CD14-positive monocyte (primary cell): Measurements from ENCODE around the gene ZNF79. TPM values are rescaled to one million over a fixed set of nuclear protein-coding genes. Genes with fewer than 3 reads are reported as not detected.
A peak's percentile ranks its signal among the peaks of the same experiment; 100 is the strongest.

ENCODE experiments used
- DNase-seq, 3 donors: peaks; one replicate each; pipeline ENCODE4 v3.0.0-alpha.2; 2011 to 2022
- H2AFZ ChIP-seq: 2 replicates; pipeline ENCODE4 v1.6.0; 2012; ENCODE audit warnings: mild to moderate bottlenecking, low read depth, low read length, inconsistent platforms; ENCODE audit not compliant: insufficient read depth, poor library complexity, severe bottlenecking
- H3K27ac ChIP-seq, 2 donors: 1 replicate in 1 of 2; 2 replicates in 1 of 2; pipeline ENCODE4 v1.5.1; 2012 to 2013; ENCODE audit warnings: low read length in 2 of 2, control low read depth in 1 of 2, inconsistent platforms in 1 of 2, low read depth in 1 of 2, mild to moderate bottlenecking in 1 of 2
- H3K27me3 ChIP-seq, 2 donors: one replicate each; pipeline versions ENCODE4 v1.6.0 to v1.6.1; 2011 to 2013; ENCODE audit warnings: low read length in 2 of 2; ENCODE audit not compliant: control insufficient read depth in 2 of 2, insufficient read depth in 2 of 2
- H3K36me3 ChIP-seq, 2 donors: replicated peaks in 1 of 2; 1 replicate in 1 of 2; 2 replicates in 1 of 2; pipeline versions ENCODE4 v1.5.1 to v1.6.1; 2012 to 2013; ENCODE audit warnings: low read length in 2 of 2, control low read depth in 1 of 2, inconsistent platforms in 1 of 2, mild to moderate bottlenecking in 1 of 2; ENCODE audit not compliant: insufficient read depth in 2 of 2, control insufficient read depth in 1 of 2
- H3K4me1 ChIP-seq, 2 donors: 1 replicate in 1 of 2; 2 replicates in 1 of 2; pipeline versions ENCODE4 v1.5.1 to v1.6.1; 2012 to 2013; ENCODE audit warnings: low read length in 2 of 2, control low read depth in 1 of 2, inconsistent platforms in 1 of 2, mild to moderate bottlenecking in 1 of 2, moderate library complexity in 1 of 2; ENCODE audit not compliant: insufficient read depth in 2 of 2, control insufficient read depth in 1 of 2
- H3K4me2 ChIP-seq: replicated peaks from 2 replicates; pipeline ENCODE3; 2012; ENCODE audit warnings: low read length, moderate library complexity, mild to moderate bottlenecking; ENCODE audit not compliant: poor library complexity, severe bottlenecking; ENCODE audit errors: extremely low read depth
- H3K4me3 ChIP-seq, 3 experiments: fragments of 200-600 bp in 1 of 3; sonication (generic) in 1 of 3; replicated peaks in 1 of 3; 1 replicate in 2 of 3; 2 replicates in 1 of 3; pipeline ENCODE4 v1.5.1; 2011 to 2013; ENCODE audit warnings: low read length in 3 of 3, mild to moderate bottlenecking in 3 of 3, control low read depth in 2 of 3, low read depth in 2 of 3, inconsistent platforms in 1 of 3, moderate library complexity in 1 of 3
- H3K79me2 ChIP-seq: 2 replicates; pipeline ENCODE4 v1.6.0; 2012; ENCODE audit warnings: mild to moderate bottlenecking, control low read depth, inconsistent platforms, low read length, moderate library complexity; ENCODE audit not compliant: insufficient read depth
- H3K9ac ChIP-seq: 2 replicates; pipeline ENCODE4 v1.6.0; 2017; ENCODE audit warnings: low read length, mild to moderate bottlenecking; ENCODE audit not compliant: insufficient read depth, poor library complexity, severe bottlenecking
- H3K9me3 ChIP-seq, 2 donors: replicated peaks in 1 of 2; 1 replicate in 1 of 2; 2 replicates in 1 of 2; pipeline versions ENCODE4 v1.5.1 to v1.6.1; 2012 to 2013; ENCODE audit warnings: low read length in 2 of 2, control low read depth in 1 of 2; ENCODE audit not compliant: control insufficient read depth in 1 of 2, insufficient read depth in 1 of 2
- H4K20me1 ChIP-seq: 2 replicates; pipeline ENCODE4 v1.6.0; 2012; ENCODE audit warnings: mild to moderate bottlenecking, low read length, control low read depth, moderate library complexity; ENCODE audit not compliant: insufficient read depth
- H3K27ac Mint-ChIP-seq, 7 donors: one replicate each; pipeline ENCODE4 v1.8.0; 2020; ENCODE audit warnings: mild to moderate bottlenecking in 7 of 7, mixed read lengths in 7 of 7, moderate library complexity in 6 of 7, inconsistent platforms in 2 of 7
- H3K27me3 Mint-ChIP-seq, 3 donors: one replicate each; pipeline ENCODE4 v1.8.0; 2021 to 2022; ENCODE audit warnings: low read depth in 3 of 3, mild to moderate bottlenecking in 3 of 3, mixed read lengths in 3 of 3, moderate library complexity in 3 of 3, inconsistent platforms in 1 of 3
- H3K36me3 Mint-ChIP-seq, 2 donors: one replicate each; pipeline ENCODE4 v1.8.0; 2020; ENCODE audit warnings: mixed read lengths in 2 of 2, inconsistent platforms in 1 of 2, mild to moderate bottlenecking in 1 of 2
- H3K4me1 Mint-ChIP-seq: one replicate; pipeline ENCODE4 v1.8.0; 2020; ENCODE audit warnings: mild to moderate bottlenecking, mixed read lengths
- H3K4me3 Mint-ChIP-seq, 2 donors: one replicate each; pipeline ENCODE4 v1.8.0; 2020; ENCODE audit warnings: mild to moderate bottlenecking in 2 of 2, mixed read lengths in 2 of 2, moderate library complexity in 1 of 2
- H3K9me3 Mint-ChIP-seq, 7 donors: one replicate each; pipeline ENCODE4 v1.8.0; 2020 to 2022; ENCODE audit warnings: mixed read lengths in 7 of 7, mild to moderate bottlenecking in 6 of 7, moderate library complexity in 6 of 7, inconsistent platforms in 2 of 7
- WGBS: methylation state at CpG from one replicate; pipeline ENCODE4 v1.1.5; 2013; ENCODE audit warnings: missing lambda C conversion rate; ENCODE audit not compliant: insufficient coverage; 5-methylcytosine and 5-hydroxymethylcytosine counted together
- intact Hi-C, 2 donors: fragments of 100-400 bp; cut with micrococcal nuclease; formaldehyde crosslinking; loops; one replicate each; pipeline versions ENCODE4 v1.15.0 to v1.15.1; 2023
- polyA plus RNA-seq, 3 donors: library from polyadenylated mRNA; depleted of rRNA in 1 of 3; unstranded in 2 of 3; stranded (reverse) in 1 of 3; fragments of 300-500 nt in 2 of 3; fragments of >200 nt in 1 of 3; fragmentation: Illumina TruSeq in 2 of 3; gene quantifications; 1 replicate in 2 of 3; 2 replicates in 1 of 3; pipeline ENCODE4 v1.2.3, GENCODE V29; 2012 to 2021
- TF ChIP-seq, protein P1 (sequence below): fragments of 200-600 bp; IDR thresholded peaks from one replicate; pipeline ENCODE4 v1.8.0; 2022; ENCODE audit warnings: antibody characterized with exemption, mild to moderate bottlenecking

ZNF79 gene
- polyA plus RNA-seq, 3 donors, result 1.4 to 3.3 (median 2.0) TPM

DNA sequence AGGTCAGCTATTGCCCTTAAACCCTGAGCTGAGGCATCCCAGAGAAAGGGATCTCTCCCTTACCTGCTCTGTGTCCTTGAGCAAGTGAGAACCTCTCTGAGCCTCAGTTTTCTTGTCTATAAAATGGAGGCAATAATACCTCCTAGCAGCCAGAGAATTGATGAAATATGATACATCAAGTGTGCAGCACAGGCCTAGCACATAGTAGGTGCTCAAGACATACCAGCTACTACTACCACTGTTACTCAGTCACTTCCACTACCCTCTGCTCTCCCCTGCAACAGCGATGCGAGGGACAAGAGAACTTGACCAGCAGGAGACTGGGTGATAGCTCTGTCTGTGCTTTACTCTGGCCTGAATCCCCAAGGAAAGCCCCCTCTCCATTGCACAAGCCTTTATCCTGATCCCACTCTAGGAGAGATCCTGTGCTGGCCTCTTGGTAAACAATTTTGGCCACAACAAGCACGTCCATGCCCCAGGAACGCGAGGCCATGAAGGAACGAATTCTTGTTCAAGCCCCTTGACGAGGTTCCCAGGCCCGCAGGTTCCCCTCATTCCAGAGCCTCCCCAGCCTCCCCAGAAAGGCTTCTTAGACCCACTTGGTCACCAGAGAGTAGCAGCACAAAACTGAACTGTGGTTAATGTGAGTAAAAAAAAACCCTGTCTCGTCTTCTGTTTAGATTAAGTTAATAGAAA, 66.5 kb downstream of the ZNF79 start:
- Mint-ChIP-seq H3K27ac (no peak overlapping the region), H3K36me3 (peaks cover 64 to 85% of the 10 kb centered on the region in 2 donors), H3K4me1 (no peaks in the 10 kb centered on the region), H3K9me3 (no peaks in the 10 kb centered on the region), H3K27me3 (peaks cover 0 to 1% (median 0%) of the 10 kb centered on the region in 3 donors), H3K4me3 (no peak overlapping the region)
- no peak overlapping the region for H2AFZ ChIP-seq
- DNase-seq, result no peak
- H3K27me3 ChIP-seq, result no peaks in the 10 kb centered on the region
- WGBS, result 100% methylated on average over 3 of the region's 9 CpGs
- H4K20me1 ChIP-seq, result no peaks in the 10 kb centered on the region
- no peaks in the 10 kb centered on the region for H3K9me3 ChIP-seq
- TF ChIP-seq, protein P1, sequence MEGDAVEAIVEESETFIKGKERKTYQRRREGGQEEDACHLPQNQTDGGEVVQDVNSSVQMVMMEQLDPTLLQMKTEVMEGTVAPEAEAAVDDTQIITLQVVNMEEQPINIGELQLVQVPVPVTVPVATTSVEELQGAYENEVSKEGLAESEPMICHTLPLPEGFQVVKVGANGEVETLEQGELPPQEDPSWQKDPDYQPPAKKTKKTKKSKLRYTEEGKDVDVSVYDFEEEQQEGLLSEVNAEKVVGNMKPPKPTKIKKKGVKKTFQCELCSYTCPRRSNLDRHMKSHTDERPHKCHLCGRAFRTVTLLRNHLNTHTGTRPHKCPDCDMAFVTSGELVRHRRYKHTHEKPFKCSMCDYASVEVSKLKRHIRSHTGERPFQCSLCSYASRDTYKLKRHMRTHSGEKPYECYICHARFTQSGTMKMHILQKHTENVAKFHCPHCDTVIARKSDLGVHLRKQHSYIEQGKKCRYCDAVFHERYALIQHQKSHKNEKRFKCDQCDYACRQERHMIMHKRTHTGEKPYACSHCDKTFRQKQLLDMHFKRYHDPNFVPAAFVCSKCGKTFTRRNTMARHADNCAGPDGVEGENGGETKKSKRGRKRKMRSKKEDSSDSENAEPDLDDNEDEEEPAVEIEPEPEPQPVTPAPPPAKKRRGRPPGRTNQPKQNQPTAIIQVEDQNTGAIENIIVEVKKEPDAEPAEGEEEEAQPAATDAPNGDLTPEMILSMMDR, result no peak
- no peaks in the 10 kb centered on the region for H3K79me2 ChIP-seq
- intact Hi-C loops, result no loop called here
- no peak overlapping the region for H3K9ac ChIP-seq
- H3K4me3 ChIP-seq, result no peak overlapping the region
- H3K4me1 ChIP-seq, result no peaks in the 10 kb centered on the region
- peaks cover 77 to 92% of the 10 kb centered on the region in 2 donors for H3K36me3 ChIP-seq
- no peak overlapping the region for H3K27ac ChIP-seq
- H3K4me2 ChIP-seq, result no peak overlapping the region

GRCh38 chr9:127491516-127491915, 67.3 kb downstream of the ZNF79 start:
- no peak overlapping the region for H3K4me2 ChIP-seq
- no peaks in the 10 kb centered on the region for H3K27me3 ChIP-seq
- Mint-ChIP-seq H3K36me3 (peaks cover 65 to 85% of the 10 kb centered on the region in 2 donors), H3K9me3 (no peaks in the 10 kb centered on the region), H3K4me1 (no peaks in the 10 kb centered on the region), H3K27me3 (peaks cover 0 to 1% (median 0%) of the 10 kb centered on the region in 3 donors), H3K27ac (peak overlapping the region in 1 of 7 donors; percentile 74), H3K4me3 (no peak overlapping the region)
- TF ChIP-seq, protein P1, result no peak
- H3K79me2 ChIP-seq, result no peaks in the 10 kb centered on the region
- no peak overlapping the region for H3K9ac ChIP-seq
- H3K9me3 ChIP-seq, result no peaks in the 10 kb centered on the region
- no peak overlapping the region for H3K27ac ChIP-seq
- no peak for DNase-seq
- no peak overlapping the region for H3K4me3 ChIP-seq
- WGBS, result 96% methylated on average over 7 of the region's 10 CpGs
- H3K4me1 ChIP-seq, result no peaks in the 10 kb centered on the region
- intact Hi-C loops, result no loop called here
- H4K20me1 ChIP-seq, result no peaks in the 10 kb centered on the region
- H2AFZ ChIP-seq, result no peak overlapping the region
- H3K36me3 ChIP-seq, result peaks cover 77 to 92% of the 10 kb centered on the region in 2 donors
